DOHH2 (cell line): ENCODE results near the gene BPHL.

ENCODE experiments used
- EZH2phosphoT487 ChIP-seq: fragments of 200-600 bp; sonication (generic); IDR thresholded peaks from 2 replicates; pipeline ENCODE4 v1.6.1; 2017; ENCODE audit warnings: borderline replicate concordance, mild to moderate bottlenecking, antibody characterized with exemption, low read length, moderate library complexity, mixed read lengths
- TF ChIP-seq, protein P1 (sequence below): fragments of 200-600 bp; sonication (generic); IDR thresholded peaks from one replicate; pipeline ENCODE4 v1.5.1; 2014; ENCODE audit warnings: antibody characterized with exemption, mild to moderate bottlenecking, low read depth, low read length; ENCODE audit not compliant: poor library complexity, severe bottlenecking

DNA sequence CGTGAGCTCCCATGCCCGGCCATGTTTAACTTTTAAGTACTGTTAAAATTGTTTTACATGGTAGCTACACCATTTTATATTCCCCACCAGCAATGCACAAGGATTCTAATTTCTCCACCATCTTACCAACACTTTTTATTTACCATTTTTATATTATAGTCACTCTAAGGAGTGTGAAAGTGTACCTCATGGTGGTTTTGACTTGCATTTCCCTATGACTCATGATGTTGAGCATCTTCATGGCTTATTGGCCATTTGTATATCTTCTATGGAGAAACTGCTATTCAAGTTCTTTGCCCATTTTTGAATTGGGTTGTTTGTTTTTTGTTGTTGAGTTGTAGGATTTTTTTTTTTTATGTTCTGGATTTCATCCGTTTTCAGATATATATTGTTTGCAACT is 15.6 kb upstream of the BPHL start:
- TF ChIP-seq, protein P1, sequence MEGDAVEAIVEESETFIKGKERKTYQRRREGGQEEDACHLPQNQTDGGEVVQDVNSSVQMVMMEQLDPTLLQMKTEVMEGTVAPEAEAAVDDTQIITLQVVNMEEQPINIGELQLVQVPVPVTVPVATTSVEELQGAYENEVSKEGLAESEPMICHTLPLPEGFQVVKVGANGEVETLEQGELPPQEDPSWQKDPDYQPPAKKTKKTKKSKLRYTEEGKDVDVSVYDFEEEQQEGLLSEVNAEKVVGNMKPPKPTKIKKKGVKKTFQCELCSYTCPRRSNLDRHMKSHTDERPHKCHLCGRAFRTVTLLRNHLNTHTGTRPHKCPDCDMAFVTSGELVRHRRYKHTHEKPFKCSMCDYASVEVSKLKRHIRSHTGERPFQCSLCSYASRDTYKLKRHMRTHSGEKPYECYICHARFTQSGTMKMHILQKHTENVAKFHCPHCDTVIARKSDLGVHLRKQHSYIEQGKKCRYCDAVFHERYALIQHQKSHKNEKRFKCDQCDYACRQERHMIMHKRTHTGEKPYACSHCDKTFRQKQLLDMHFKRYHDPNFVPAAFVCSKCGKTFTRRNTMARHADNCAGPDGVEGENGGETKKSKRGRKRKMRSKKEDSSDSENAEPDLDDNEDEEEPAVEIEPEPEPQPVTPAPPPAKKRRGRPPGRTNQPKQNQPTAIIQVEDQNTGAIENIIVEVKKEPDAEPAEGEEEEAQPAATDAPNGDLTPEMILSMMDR: no peak
- no peak for TF ChIP-seq EZH2phosphoT487
